Omental fat pad (tissue), 4 donors: ENCODE results near the gene BPI. TPM values are rescaled to one million over a fixed set of nuclear protein-coding genes. Genes with fewer than 3 reads are reported as not detected.

Source experiments
- ATAC-seq: fragments of 150-250 bp; one replicate; pipeline ENCODE4 v1.9.1; 2016; ENCODE audit warnings: mild to moderate bottlenecking, moderate library complexity; ENCODE audit not compliant: low FRiP score
- DNase-seq: peaks from one replicate; pipeline ENCODE4 v3.0.0-alpha.2; 2019; ENCODE audit warnings: low spot score
- total RNA-seq, 4 donors: library from RNA; depleted of rRNA; stranded (reverse); fragments of >200 nt; gene quantifications; one replicate each; pipeline ENCODE4 v1.1.0, GENCODE V29; 2016
- TF ChIP-seq, protein P1 (sequence below), 3 donors: fragments of 450-650 bp; IDR thresholded peaks; one replicate each; pipeline ENCODE4 v1.5.1; 2016 to 2017; ENCODE audit warnings: antibody characterized with exemption in 3 of 3, mild to moderate bottlenecking in 3 of 3, moderate library complexity in 2 of 3

BPI gene
- total RNA-seq, 4 donors from 2014 or later: 0.63 to 0.74 TPM; not detected in 2

DNA sequence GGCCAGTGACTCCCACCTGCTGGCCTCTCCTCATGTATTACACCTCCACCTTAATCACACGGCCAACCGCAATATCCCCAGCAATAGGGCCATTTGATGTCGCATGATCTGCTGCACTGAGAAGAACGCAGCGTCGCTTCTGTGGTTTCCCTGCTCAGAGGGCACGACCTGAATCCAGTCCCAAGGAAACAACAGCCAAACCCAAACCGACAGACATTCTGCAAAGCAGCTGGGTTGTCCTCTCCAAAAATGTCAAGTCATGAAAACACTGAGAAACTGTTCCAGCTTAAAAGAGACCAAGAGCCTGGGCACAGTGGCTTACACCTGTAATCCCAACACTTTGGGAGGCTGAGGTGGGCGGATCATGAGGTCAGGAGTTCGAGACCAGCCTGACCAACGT is 7.5 kb upstream of the BPI start:
- DNase-seq (no peak), ATAC-seq (no peak)
- TF ChIP-seq, protein P1, sequence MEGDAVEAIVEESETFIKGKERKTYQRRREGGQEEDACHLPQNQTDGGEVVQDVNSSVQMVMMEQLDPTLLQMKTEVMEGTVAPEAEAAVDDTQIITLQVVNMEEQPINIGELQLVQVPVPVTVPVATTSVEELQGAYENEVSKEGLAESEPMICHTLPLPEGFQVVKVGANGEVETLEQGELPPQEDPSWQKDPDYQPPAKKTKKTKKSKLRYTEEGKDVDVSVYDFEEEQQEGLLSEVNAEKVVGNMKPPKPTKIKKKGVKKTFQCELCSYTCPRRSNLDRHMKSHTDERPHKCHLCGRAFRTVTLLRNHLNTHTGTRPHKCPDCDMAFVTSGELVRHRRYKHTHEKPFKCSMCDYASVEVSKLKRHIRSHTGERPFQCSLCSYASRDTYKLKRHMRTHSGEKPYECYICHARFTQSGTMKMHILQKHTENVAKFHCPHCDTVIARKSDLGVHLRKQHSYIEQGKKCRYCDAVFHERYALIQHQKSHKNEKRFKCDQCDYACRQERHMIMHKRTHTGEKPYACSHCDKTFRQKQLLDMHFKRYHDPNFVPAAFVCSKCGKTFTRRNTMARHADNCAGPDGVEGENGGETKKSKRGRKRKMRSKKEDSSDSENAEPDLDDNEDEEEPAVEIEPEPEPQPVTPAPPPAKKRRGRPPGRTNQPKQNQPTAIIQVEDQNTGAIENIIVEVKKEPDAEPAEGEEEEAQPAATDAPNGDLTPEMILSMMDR (IDR thresholded peaks at IDR 0.05): no peak

DNA sequence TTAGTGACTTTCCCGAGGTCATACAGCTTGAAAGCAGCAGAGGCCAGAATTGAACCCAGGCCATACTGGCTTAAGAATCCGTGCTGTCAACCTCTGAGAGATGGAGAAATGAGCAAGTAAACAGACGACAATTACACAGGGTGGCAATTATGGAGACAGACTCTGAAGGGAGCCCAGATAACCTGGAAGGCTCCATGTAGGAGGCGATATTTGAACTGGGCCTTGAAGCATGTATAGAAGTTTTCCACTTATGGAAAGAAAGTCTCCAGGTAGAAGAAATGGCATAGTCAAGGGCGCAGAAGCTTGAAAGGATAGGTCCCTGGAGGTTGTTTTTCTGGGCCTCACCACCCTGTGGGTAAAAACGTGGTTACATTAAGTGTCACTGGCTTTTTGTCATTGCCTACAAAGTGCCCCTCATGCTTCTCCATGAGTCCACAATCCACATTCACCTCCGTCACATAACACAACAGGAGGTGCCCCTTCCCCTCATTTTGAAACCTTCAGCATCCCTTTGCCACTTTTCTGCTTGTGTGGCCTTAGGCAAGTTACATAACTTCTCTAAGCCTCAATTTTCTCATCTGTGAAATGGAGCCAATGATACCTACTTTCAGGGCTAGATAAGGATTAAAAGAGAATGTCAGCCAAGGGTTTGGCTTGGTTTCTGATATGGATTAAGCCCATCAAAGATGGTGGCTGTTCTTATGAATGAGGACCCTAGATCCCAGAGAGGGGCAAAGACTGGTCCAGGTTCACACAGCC is 5.9 kb upstream of the BPI start:
- no peak for DNase-seq
- ATAC-seq: no peak
- TF ChIP-seq, protein P1 (IDR thresholded peaks at IDR 0.05): no peak

DNA sequence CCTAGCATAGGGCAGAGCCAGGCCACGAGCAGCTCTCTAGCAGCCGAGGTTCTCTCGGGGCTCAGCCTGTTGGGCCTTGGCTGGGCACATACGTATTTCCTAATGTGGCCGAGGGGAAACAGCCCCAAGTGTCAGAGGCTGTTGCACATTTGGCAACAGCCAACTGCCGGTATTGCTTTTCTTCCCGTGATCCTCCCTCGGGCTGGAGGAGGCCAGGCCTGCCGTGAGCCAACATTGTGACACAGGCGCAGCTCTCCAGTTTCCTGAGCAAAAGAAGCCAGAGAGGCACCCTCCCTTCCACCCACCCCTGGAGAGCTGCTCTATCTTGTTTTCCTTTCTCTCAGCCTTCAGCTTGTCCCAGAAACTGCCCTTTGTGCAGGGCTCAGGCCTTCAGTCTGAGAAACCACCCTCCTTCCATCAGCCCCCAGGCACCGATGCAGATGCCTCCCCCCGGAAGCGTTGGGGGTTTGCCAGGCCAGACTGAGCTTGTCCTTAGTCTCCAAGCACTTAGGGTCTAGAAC is 5.1 kb upstream of the BPI start:
- TF ChIP-seq, protein P1 (IDR thresholded peaks at IDR 0.05): no peak

DNA sequence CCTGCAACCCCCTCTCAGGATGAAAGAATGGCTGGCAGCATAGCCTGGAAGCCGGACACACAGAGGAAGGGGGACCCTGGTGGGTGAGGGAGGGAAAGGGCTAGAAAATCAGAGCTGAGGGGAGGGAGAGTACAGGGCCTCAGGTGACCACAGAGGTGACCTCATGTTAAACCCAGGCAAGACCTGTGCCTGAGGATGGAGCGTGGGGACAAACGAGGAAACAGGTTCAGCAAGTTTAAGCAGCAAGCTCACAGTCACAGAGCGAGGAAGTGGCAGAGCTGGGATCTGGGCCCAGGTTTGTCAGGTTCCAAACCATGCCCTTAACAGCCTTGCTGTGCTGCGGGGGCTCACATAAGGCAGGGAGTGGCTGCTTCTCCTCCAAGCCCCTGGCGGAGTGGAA is 4.0 kb upstream of the BPI start:
- no peak for ATAC-seq
- TF ChIP-seq, protein P1 (IDR thresholded peaks at IDR 0.05): no peak
- DNase-seq: no peak

More for the DNA sequence above, 5.1 kb upstream of the BPI start:
- peak; percentile 87 for ATAC-seq
- DNase-seq: peak; percentile 29

DNA sequence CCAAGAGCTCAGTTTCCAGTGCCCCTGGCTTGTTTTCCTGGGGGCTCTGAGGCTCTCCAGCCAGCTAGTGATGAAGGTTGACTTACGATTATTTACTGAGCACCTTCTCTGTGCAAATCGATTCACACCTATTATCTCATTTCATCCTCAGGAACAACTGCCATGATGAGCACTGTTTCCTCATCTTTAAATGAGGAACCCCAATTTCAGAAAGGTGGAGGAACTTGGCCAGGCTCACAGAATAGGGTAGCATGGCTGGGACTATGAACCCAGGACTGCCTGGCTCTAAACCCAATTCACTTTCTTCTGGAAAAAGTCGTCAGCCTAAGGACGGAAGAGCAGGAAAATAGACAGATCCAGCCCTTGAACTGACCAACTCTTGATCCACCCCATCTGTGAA is 3.5 kb upstream of the BPI start:
- DNase-seq (no peak), ATAC-seq (no peak)
- TF ChIP-seq, protein P1 (IDR thresholded peaks at IDR 0.05): no peak

DNA sequence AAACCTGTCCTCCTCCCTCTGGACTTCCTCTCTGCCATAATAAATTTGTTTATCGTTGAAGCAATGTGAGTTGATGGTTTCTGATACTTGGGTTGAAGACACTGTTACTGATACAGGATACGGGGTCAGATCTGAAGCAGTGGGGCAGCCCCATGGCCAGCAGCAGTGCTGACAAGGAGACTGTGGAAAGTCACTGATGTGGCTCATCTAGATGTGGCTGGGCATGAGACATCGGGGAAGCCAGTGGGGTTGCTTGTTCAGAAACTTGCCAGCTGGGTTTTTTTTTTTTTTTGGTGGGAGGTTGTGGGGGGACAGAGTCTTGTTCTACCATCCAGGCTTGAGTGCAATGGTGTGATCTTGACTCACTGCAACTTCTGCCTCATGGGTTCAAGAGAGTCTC is 2.6 kb upstream of the BPI start:
- no peak for DNase-seq
- TF ChIP-seq, protein P1 (IDR thresholded peaks at IDR 0.05): no peak
- no peak for ATAC-seq

DNA sequence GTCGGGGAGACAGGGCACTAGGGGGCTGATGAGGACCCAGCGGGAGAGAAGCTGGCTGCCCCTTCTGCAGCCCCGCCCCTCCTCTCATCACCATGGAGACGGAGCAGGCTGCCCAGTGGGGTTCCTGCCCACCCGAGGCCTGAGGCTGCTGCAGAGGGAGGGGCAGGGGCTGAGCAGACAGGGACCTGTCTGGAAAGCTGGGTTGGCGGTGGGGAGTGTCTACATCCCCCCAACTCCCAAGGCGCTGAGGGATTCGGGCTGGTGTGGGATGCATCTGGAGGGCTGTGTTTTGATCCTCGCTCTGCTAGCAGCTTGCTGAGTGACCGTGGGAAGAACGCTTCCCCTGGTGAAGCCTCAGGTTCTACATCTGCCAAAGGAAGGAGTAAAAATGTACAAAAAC is 1.2 kb upstream of the BPI start:
- TF ChIP-seq, protein P1 (IDR thresholded peaks at IDR 0.05): no peak
- ATAC-seq (no peak), DNase-seq (no peak)
